OCI-M2 (cell line): Measurements from ENCODE around the gene SPATA21.

Source experiments
- DNase-seq: peaks from one replicate; lab custom pipeline; 2025; ENCODE audit not compliant: unreplicated experiment; lab: John Stamatoyannopoulos, UW

Gene SPATA21

GRCh38 chr1:16422041-16422440, 15.2 kb downstream of the SPATA21 start:
- no peak for DNase-seq

GRCh38 chr1:16421201-16421600, 16.0 kb downstream of the SPATA21 start:
- DNase-seq, result no peak

- no peak for DNase-seq
Observed at GRCh38 chr1:16420424-16421118, 16.7 kb downstream of the SPATA21 start.

- no peak for DNase-seq
Observed at GRCh38 chr1:16418823-16419425, 18.3 kb downstream of the SPATA21 start.

- DNase-seq, result no peak
Observed at GRCh38 chr1:16413191-16413590, 24.0 kb downstream of the SPATA21 start.

GRCh38 chr1:16410803-16411202, 26.4 kb downstream of the SPATA21 start:
- no peak for DNase-seq

- no peak for DNase-seq
Observed at GRCh38 chr1:16409536-16410152, 27.6 kb downstream of the SPATA21 start.

GRCh38 chr1:16406868-16407267, 30.4 kb downstream of the SPATA21 start:
- DNase-seq, result no peak

- DNase-seq, result no peak
Observed at GRCh38 chr1:16405441-16405840, 31.8 kb downstream of the SPATA21 start.

- DNase-seq, result no peak
Observed at GRCh38 chr1:16402742-16403141, 34.5 kb downstream of the SPATA21 start.

- DNase-seq, result no peak
Observed at GRCh38 chr1:16398371-16398953, 38.8 kb downstream of the SPATA21 start.

GRCh38 chr1:16397120-16397519, 40.1 kb downstream of the SPATA21 start:
- DNase-seq, result no peak

GRCh38 chr1:16396591-16396990, 40.6 kb downstream of the SPATA21 start:
- no peak for DNase-seq

GRCh38 chr1:16394977-16395376, 42.2 kb downstream of the SPATA21 start:
- DNase-seq, result no peak

GRCh38 chr1:16393570-16394521, 43.4 kb downstream of the SPATA21 start:
- no peak for DNase-seq

- DNase-seq, result no peak
Observed at GRCh38 chr1:16392740-16393569, 44.3 kb downstream of the SPATA21 start.

GRCh38 chr1:16391411-16391810, 45.8 kb downstream of the SPATA21 start:
- no peak for DNase-seq

- DNase-seq, result no peak
Observed at GRCh38 chr1:16387201-16388188, 49.7 kb downstream of the SPATA21 start.
